ENCODE results near the gene MRPS18A. TPM values are rescaled to one million over a fixed set of nuclear protein-coding genes. Genes with fewer than 3 reads are reported as not detected.

The MRPS18A gene
- total RNA-seq, 4 donors from 2014 or later, result 161 to 171 (median 168) TPM

GRCh38 chr6:43621836-43622180, 65.8 kb downstream of the MRPS18A start:
- H3K4me3 ChIP-seq, result no peak overlapping the region
- no peaks in the 10 kb centered on the region for H3K27me3 ChIP-seq
- H3K36me3 ChIP-seq, result peaks cover 0 to 67% of the 10 kb centered on the region in 2 donors
- no peaks in the 10 kb centered on the region for H3K9me3 ChIP-seq
- H3K27ac ChIP-seq, result no peak overlapping the region
- intact Hi-C loops (cut with DNase I; ENCODE audit: low total_unique reads) (no loop called here), in situ Hi-C loops (cut with MboI; ENCODE audit: low sequenced_read_pairs in 4 of 4) (no loop called here)
- H3K4me1 ChIP-seq, result peaks cover 1 to 3% of the 10 kb centered on the region in 2 donors
- no peak for ATAC-seq
- no peak for DNase-seq
- no peak for TF ChIP-seq CTCF (IDR thresholded peaks at IDR 0.05 in 4 of 5, conservative IDR thresholded peaks at IDR 0.05 in 1 of 5)
- TF ChIP-seq POLR2A (IDR thresholded peaks at IDR 0.05), result no peak

Other genes with a start within 250 kb of the MRPS18A start
- gene DLK2, start 232.2 kb downstream of the MRPS18A start, total RNA-seq, result under 1 TPM in 1 of 4 donors, not detected in 3; 0.20 TPM
- 10 to 100 TPM; 28.8 to 45.2 (median 37.7) TPM for gene TJAP1, start 210.2 kb downstream of the MRPS18A start, total RNA-seq
- gene LRRC73, start 177.4 kb downstream of the MRPS18A start, total RNA-seq, result not detected
- 10 to 100 TPM; 55.6 to 97.9 (median 73.5) TPM for gene YIPF3, start 170.9 kb downstream of the MRPS18A start, total RNA-seq
- 10 to 100 TPM; 13.4 to 25.1 (median 16.7) TPM for gene POLR1C, start 170.7 kb downstream of the MRPS18A start, total RNA-seq
- gene XPO5, start 111.8 kb downstream of the MRPS18A start, total RNA-seq, result 10 to 100 TPM; 11.8 to 21.8 (median 16.6) TPM
- 1 to 10 TPM; 3.8 to 6.9 (median 5.3) TPM for gene POLH, start 111.6 kb downstream of the MRPS18A start, total RNA-seq
- 10 to 100 TPM; 25.0 to 39.4 (median 27.1) TPM for gene GTPBP2, start 58.5 kb downstream of the MRPS18A start, total RNA-seq
- 10 to 100 TPM; 25.1 to 55.4 (median 25.2) TPM for gene MAD2L1BP, start 52.0 kb downstream of the MRPS18A start, total RNA-seq
- gene RSPH9, start 42.8 kb downstream of the MRPS18A start, total RNA-seq, result under 1 TPM in 1 of 4 donors, not detected in 3; 0.09 TPM
- 100 to 1,000 TPM in 3 of 4 donors, 10 to 100 TPM in 1; 66.4 to 195 (median 149) TPM for gene VEGFA, start 82.4 kb upstream of the MRPS18A start, total RNA-seq